Measurements from ENCODE around the gene PTPRN2. TPM values are rescaled to one million over a fixed set of nuclear protein-coding genes. Genes with fewer than 3 reads are reported as not detected.

Gene PTPRN2
- total and polyA plus RNA-seq, 2 of the 13 experiments (the other 11 are each of a cell fraction or from before 2014, with no cell fraction given) = 2.5 to 24.2 TPM

DNA sequence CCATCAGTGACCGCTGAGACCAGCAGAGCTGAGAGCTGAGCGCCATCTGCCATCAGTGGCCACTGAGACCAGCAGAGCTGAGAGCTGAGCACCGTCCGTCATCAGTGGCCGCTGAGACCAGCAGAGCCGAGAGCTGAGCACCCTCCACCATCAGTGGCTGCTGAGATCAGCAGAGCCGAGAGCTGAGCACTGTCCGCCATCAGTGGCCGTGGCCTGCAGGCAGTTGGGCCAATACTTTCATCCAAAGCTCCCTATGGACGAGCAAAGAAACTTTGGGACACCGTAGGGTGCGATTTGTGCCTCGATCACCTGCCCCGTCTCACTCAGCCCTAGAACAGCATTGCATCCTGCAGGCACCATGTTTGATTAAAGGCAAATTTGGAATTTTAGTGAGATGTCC is 985.0 kb downstream of the PTPRN2 start:
- Histone ChIP-seq H2AFZ (ENCODE audit: low read length) (no peak overlapping the region), H3K4me1 (ENCODE audit: insufficient read depth, low read length) (peaks cover 4% of the 10 kb centered on the region; the same call in 1 of the 2 replicates), H3K27ac (ENCODE audit: extremely low read length, insufficient read depth, low read length) (no peak overlapping the region), H3K79me2 (ENCODE audit: insufficient read depth, low read length) (no peaks in the 10 kb centered on the region), H3K4me3 (replicated peaks in 1 of 3; ENCODE audit: insufficient read depth in 1 of 3, low read depth in 2 of 3, low read length in 3 of 3) (no peak overlapping the region), H3K36me3 (replicated peaks in 1 of 2; ENCODE audit: control insufficient read depth in 1 of 2, insufficient read depth in 2 of 2, low read length in 2 of 2) (no peaks in the 10 kb centered on the region), H3K9ac (ENCODE audit: insufficient read depth, low read depth, low read length) (no peak overlapping the region), H3K4me2 (ENCODE audit: low read depth, low read length) (no peak overlapping the region), H3K9me3 (ENCODE audit: low read length) (no peaks in the 10 kb centered on the region), H4K20me1 (ENCODE audit: insufficient read depth, low read length) (no peaks in the 10 kb centered on the region), H3K27me3 (ENCODE audit: control insufficient read depth in 1 of 2, insufficient read depth in 2 of 2, low read length in 2 of 2) (peaks cover 6 to 46% of the 10 kb centered on the region in 2 experiments; a peak in 4 of 5 replicates)
- ATAC-seq (no peak), DNase-seq (ENCODE audit: low spot score) (no peak), FAIRE-seq (no peak)
- BruUV-seq (replicated peaks) = no TSS peak
- intact Hi-C loops (cut with micrococcal nuclease; ENCODE audit: unreplicated experiment) (no loop called here), in situ Hi-C loops (cut with HindIII; ENCODE audit: extremely low pct_ligation_motif_present, low pct_unique_long_range_greater_than_20kb) (no loop called here)
- POLR2A ChIA-PET = no interaction called here
- WGBS (ENCODE audit: low lambda C conversion rate) = 80% methylated on average over 4 of the region's 14 CpGs
- TF ChIP-seq ZNF253 (CRISPR knock-in tag; IDR thresholded peaks at IDR 0.05; ENCODE audit: borderline replicate concordance) = no peak
- TF ChIP-seq ZNF883 (CRISPR knock-in tag; IDR thresholded peaks at IDR 0.05; ENCODE audit: not compliant biosample characterization) = no peak
- TF ChIP-seq NR1H2 (CRISPR knock-in tag; IDR thresholded peaks at IDR 0.05; ENCODE audit: borderline replicate concordance, low read depth) = no peak
- TF ChIP-seq ZNF235 (CRISPR knock-in tag; IDR thresholded peaks at IDR 0.05; ENCODE audit: borderline replicate concordance) = no peak
- TF ChIP-seq ZNF703 (CRISPR knock-in tag; IDR thresholded peaks at IDR 0.05; ENCODE audit: borderline replicate concordance) = no peak
- no peak for TF ChIP-seq THYN1 (CRISPR knock-in tag; IDR thresholded peaks at IDR 0.05; ENCODE audit: borderline replicate concordance, low read depth)
- CTCF ChIA-PET (ENCODE audit: low intra/inter-chr PET ratio, low total read pairs) = no interaction called here

DNA sequence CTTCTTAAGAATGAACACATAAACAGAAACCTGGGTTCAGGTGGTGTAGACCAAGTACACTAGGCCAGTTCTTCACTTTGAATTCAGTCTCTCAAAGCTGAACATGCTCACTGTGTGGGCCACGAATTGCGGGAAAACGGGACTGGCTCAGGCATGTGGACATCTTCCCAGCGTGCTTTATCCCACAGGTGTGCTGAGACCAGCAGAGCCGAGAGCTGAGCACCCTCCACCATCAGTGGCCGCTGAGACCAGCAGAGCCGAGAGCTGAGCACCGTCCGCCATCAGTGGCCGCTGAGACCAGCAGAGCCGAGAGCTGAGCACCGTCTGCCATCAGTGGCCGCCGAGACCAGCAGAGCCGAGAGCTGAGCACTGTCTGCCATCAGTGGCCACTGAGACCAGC is 985.5 kb downstream of the PTPRN2 start:
- DNase-seq (ENCODE audit: low spot score) (no peak), FAIRE-seq (no peak), ATAC-seq (no peak)
- in situ Hi-C loops (cut with HindIII; ENCODE audit: extremely low pct_ligation_motif_present, low pct_unique_long_range_greater_than_20kb) = no loop called here
- TF ChIP-seq ZNF776 (CRISPR knock-in tag; IDR thresholded peaks at IDR 0.05) (no peak), ZNF761 (CRISPR knock-in tag; conservative IDR thresholded peaks at IDR 0.05) (no peak), RARA (CRISPR knock-in tag; IDR thresholded peaks at IDR 0.05) (no peak), SIN3A (IDR thresholded peaks at IDR 0.05; ENCODE audit: borderline replicate concordance, low read depth, low read length) (no peak), MBD4 (IDR thresholded peaks at IDR 0.05; ENCODE audit: borderline replicate concordance, low read length) (no peak), CBFB (CRISPR knock-in tag; IDR thresholded peaks at IDR 0.05) (no peak), SMARCE1 (IDR thresholded peaks at IDR 0.05; ENCODE audit: borderline replicate concordance) (no peak), ZNF749 (CRISPR knock-in tag; IDR thresholded peaks at IDR 0.05; ENCODE audit: borderline replicate concordance) (no peak), CREB1 (IDR thresholded peaks at IDR 0.05) (no peak), CREB1 (CRISPR knock-in tag; IDR thresholded peaks at IDR 0.05) (no peak)
- TF ChIP-seq, protein P1, sequence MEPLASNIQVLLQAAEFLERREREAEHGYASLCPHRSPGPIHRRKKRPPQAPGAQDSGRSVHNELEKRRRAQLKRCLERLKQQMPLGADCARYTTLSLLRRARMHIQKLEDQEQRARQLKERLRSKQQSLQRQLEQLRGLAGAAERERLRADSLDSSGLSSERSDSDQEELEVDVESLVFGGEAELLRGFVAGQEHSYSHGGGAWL (CRISPR knock-in tag; IDR thresholded peaks at IDR 0.05) = no peak
- TF ChIP-seq, protein P2, sequence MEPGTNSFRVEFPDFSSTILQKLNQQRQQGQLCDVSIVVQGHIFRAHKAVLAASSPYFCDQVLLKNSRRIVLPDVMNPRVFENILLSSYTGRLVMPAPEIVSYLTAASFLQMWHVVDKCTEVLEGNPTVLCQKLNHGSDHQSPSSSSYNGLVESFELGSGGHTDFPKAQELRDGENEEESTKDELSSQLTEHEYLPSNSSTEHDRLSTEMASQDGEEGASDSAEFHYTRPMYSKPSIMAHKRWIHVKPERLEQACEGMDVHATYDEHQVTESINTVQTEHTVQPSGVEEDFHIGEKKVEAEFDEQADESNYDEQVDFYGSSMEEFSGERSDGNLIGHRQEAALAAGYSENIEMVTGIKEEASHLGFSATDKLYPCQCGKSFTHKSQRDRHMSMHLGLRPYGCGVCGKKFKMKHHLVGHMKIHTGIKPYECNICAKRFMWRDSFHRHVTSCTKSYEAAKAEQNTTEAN (CRISPR knock-in tag; conservative IDR thresholded peaks at IDR 0.05) = no peak
- H2AFZ ChIP-seq (ENCODE audit: low read length) = no peak overlapping the region
- WGBS (ENCODE audit: low lambda C conversion rate) = 65% methylated on average over 9 of the region's 15 CpGs
- H3K4me1 ChIP-seq (ENCODE audit: insufficient read depth, low read length) = peaks cover 9% of the 10 kb centered on the region; the same call in 1 of the 2 replicates
- no TSS peak for BruUV-seq (replicated peaks)
- ChIA-PET POLR2A (no interaction called here), CTCF (ENCODE audit: low intra/inter-chr PET ratio, low total read pairs) (no interaction called here)
- H3K79me2 ChIP-seq (ENCODE audit: insufficient read depth, low read length) = no peaks in the 10 kb centered on the region
- no peak overlapping the region for H3K4me3 ChIP-seq (replicated peaks in 1 of 3; ENCODE audit: insufficient read depth in 1 of 3, low read depth in 2 of 3, low read length in 3 of 3)
- no peak overlapping the region for H3K4me2 ChIP-seq (ENCODE audit: low read depth, low read length)
- H4K20me1 ChIP-seq (ENCODE audit: insufficient read depth, low read length) = no peaks in the 10 kb centered on the region
- no peaks in the 10 kb centered on the region for H3K36me3 ChIP-seq (replicated peaks in 1 of 2; ENCODE audit: control insufficient read depth in 1 of 2, insufficient read depth in 2 of 2, low read length in 2 of 2)
- H3K9ac ChIP-seq (ENCODE audit: insufficient read depth, low read depth, low read length) = no peak overlapping the region
- H3K27me3 ChIP-seq (ENCODE audit: control insufficient read depth in 1 of 2, insufficient read depth in 2 of 2, low read length in 2 of 2) = peaks cover 5 to 47% of the 10 kb centered on the region in 2 experiments; a peak in 4 of 5 replicates
- H3K9me3 ChIP-seq (ENCODE audit: low read length) = no peaks in the 10 kb centered on the region
- no peak overlapping the region for H3K27ac ChIP-seq (ENCODE audit: extremely low read length, insufficient read depth, low read length)
- intact Hi-C loops (cut with micrococcal nuclease; ENCODE audit: unreplicated experiment) = no loop called here
